HG03175 (cell line): Measurements from ENCODE around the gene CIB2.

Experiments used
- ATAC-seq: cut with Tn5 transposase; IDR thresholded peaks from one replicate; pipeline ENCODE4 v1.9.1; 2021; ENCODE audit warnings: mild to moderate bottlenecking, moderate library complexity; ENCODE audit not compliant: unreplicated experiment

The CIB2 gene

GRCh38 chr15:78069462-78070029, 61.7 kb downstream of the CIB2 start:
- ATAC-seq = no peak

GRCh38 chr15:78069052-78069414, 62.2 kb downstream of the CIB2 start:
- ATAC-seq = no peak

- no peak for ATAC-seq
Observed at GRCh38 chr15:78067328-78068228, 63.7 kb downstream of the CIB2 start.

- ATAC-seq = peak; percentile 64
Observed at GRCh38 chr15:78065973-78066946, 65.0 kb downstream of the CIB2 start.

- ATAC-seq = no peak
Observed at GRCh38 chr15:78065284-78065872, 65.9 kb downstream of the CIB2 start.

GRCh38 chr15:78064544-78064943, 66.7 kb downstream of the CIB2 start:
- no peak for ATAC-seq

- no peak for ATAC-seq
Observed at GRCh38 chr15:78063970-78064385, 67.3 kb downstream of the CIB2 start.

GRCh38 chr15:78063217-78063616, 68.0 kb downstream of the CIB2 start:
- ATAC-seq = no peak

GRCh38 chr15:78061963-78062427, 69.2 kb downstream of the CIB2 start:
- ATAC-seq = peak; percentile 46

- no peak for ATAC-seq
Observed at GRCh38 chr15:78060232-78060631, 71.0 kb downstream of the CIB2 start.

- no peak for ATAC-seq
Observed at GRCh38 chr15:78059110-78059839, 72.0 kb downstream of the CIB2 start.

- ATAC-seq = no peak
Observed at GRCh38 chr15:78058401-78058935, 72.8 kb downstream of the CIB2 start.

- no peak for ATAC-seq
Observed at GRCh38 chr15:78057803-78058202, 73.4 kb downstream of the CIB2 start.

GRCh38 chr15:78056714-78057269, 74.5 kb downstream of the CIB2 start:
- peak; percentile 39 for ATAC-seq

- ATAC-seq = peak; percentile 23
Observed at GRCh38 chr15:78055919-78056713, 75.1 kb downstream of the CIB2 start.

GRCh38 chr15:78054966-78055365, 76.3 kb downstream of the CIB2 start:
- no peak for ATAC-seq
